Adrenal gland (tissue), 12 donors: ENCODE measurements around the gene COL1A2. TPM values are rescaled to one million over a fixed set of nuclear protein-coding genes. Genes with fewer than 3 reads are reported as not detected.

ENCODE experiments used
- DNase-seq, 7 donors: peaks; one replicate each; pipeline ENCODE4 v3.0.0-alpha.2; 2019 to 2020
- H3K27ac ChIP-seq, 5 donors: fragments of 200-600 bp; sonication (generic) in 4 of 5; 1 replicate in 3 of 5; 2 replicates in 2 of 5; pipeline versions ENCODE4 v1.5.1 to v1.8.0; 2016 to 2020; ENCODE audit warnings: mild to moderate bottlenecking in 1 of 5
- H3K27me3 ChIP-seq: fragments of 200-600 bp; 2 replicates; pipeline ENCODE4 v1.8.0; 2021
- H3K36me3 ChIP-seq, 2 donors: fragments of 200-600 bp; replicated peaks in 1 of 2; 1 replicate in 1 of 2; 2 replicates in 1 of 2; pipeline versions ENCODE4 v1.5.1 to v1.8.0; 2018 to 2022
- H3K4me1 ChIP-seq, 2 donors: fragments of 200-600 bp; replicated peaks in 1 of 2; 1 replicate in 1 of 2; 2 replicates in 1 of 2; pipeline versions ENCODE4 v1.5.1 to v1.8.0; 2018 to 2021
- H3K4me3 ChIP-seq, 4 donors: fragments of 200-600 bp; sonication (generic) in 3 of 4; one replicate each; pipeline ENCODE4 v1.5.1; 2016 to 2018
- H3K9me3 ChIP-seq, 3 donors: fragments of 200-600 bp; sonication (generic) in 1 of 3; replicated peaks in 1 of 3; 1 replicate in 2 of 3; 2 replicates in 1 of 3; pipeline versions ENCODE4 v1.5.1 to v1.8.0; 2016 to 2021
- CTCF ChIP-seq, 6 experiments: fragments of 450-650 bp in 4 of 6; fragments of 200-600 bp in 2 of 6; sonication (generic) in 1 of 6; IDR thresholded peaks; 1 replicate in 5 of 6; 2 replicates in 1 of 6; pipeline versions ENCODE4 v1.5.1 to v1.8.0; 2016 to 2021; ENCODE audit warnings: antibody characterized with exemption in 6 of 6, mild to moderate bottlenecking in 2 of 6, moderate library complexity in 1 of 6
- POLR2A ChIP-seq, 2 donors: fragments of 450-650 bp; IDR thresholded peaks; one replicate each; pipeline ENCODE4 v1.6.1; 2017; ENCODE audit warnings: antibody characterized with exemption in 2 of 2, mild to moderate bottlenecking in 2 of 2, moderate library complexity in 1 of 2
- WGBS, 4 donors: extraction: QIAGEN DNeasy Blood & Tissue Kit in 2 of 4; methylation state at CpG; one replicate each; pipeline versions ENCODE4 v1.1.5 to v1.1.7; 2013 to 2017; 5-methylcytosine and 5-hydroxymethylcytosine counted together
- intact Hi-C, 2 donors: fragments of 100-400 bp; cut with DNase I; formaldehyde crosslinking; loops; one replicate each; pipeline versions ENCODE4 v1.14.1 to v1.15.0; 2022 to 2023
- polyA plus RNA-seq, 3 donors: library from polyadenylated mRNA; stranded (reverse); fragments of 200-250 nt in 2 of 3; fragments of 350-450 nt in 1 of 3; fragmentation: Illumina TruSeq in 1 of 3; extraction: RNeasy Lipid Tissue Mini Kit (QIAGEN cat#74804) in 1 of 3; gene quantifications; one replicate each; pipeline ENCODE4 v1.2.3, GENCODE V29; 2013 to 2014
- total RNA-seq, 9 donors: library from RNA; depleted of rRNA in 4 of 9; stranded (reverse); fragments of >200 nt in 4 of 9; fragments of 120-200 nt in 1 of 9; fragmentation: NEBNext Ultra II Directional in 1 of 9; extraction: Animal tissue kit (Norgen Biotek cat#: 25700) in 1 of 9; gene quantifications; one replicate each; pipeline versions ENCODE4 v1.1.0 to v1.2.4, GENCODE V29; 2013 to 2023
- donor health status: healthy with polysubstance abuse.
- donor health status: Bipolar disorder and iron deficiency.
- donor health status: DM: yes; HTN: yes; CAD: no.
- donor health status: DM: no; HTN: no; CAD: no.
- donor health status: DM: no; HTN: no; CAD: no.
- donor health status: DM: yes; HTN: yes; CAD: no.

Gene COL1A2
- total and polyA plus RNA-seq, 12 donors, result 74.6 to 475 (median 182) TPM

GRCh38 chr7:94451187-94451586, 56.5 kb downstream of the COL1A2 start:
- no peaks in the 10 kb centered on the region for H3K9me3 ChIP-seq
- H3K27ac ChIP-seq, result no peak overlapping the region
- intact Hi-C loops, result no loop called here
- H3K36me3 ChIP-seq, result no peaks in the 10 kb centered on the region
- H3K4me1 ChIP-seq, result no peaks in the 10 kb centered on the region
- H3K4me3 ChIP-seq, result no peak overlapping the region
- DNase-seq, result no peak
- 74 to 84% (median 79%) methylated on average over 4 of the region's 4 CpGs for WGBS, 4 donors
- no peak for TF ChIP-seq CTCF (IDR thresholded peaks at IDR 0.05)
- TF ChIP-seq POLR2A (IDR thresholded peaks at IDR 0.05), result no peak
- H3K27me3 ChIP-seq, result no peaks in the 10 kb centered on the region

GRCh38 chr7:94452239-94452638, 57.5 kb downstream of the COL1A2 start:
- no peaks in the 10 kb centered on the region for H3K4me1 ChIP-seq
- intact Hi-C loops, result no loop called here
- no peaks in the 10 kb centered on the region for H3K36me3 ChIP-seq
- H3K4me3 ChIP-seq, result no peak overlapping the region
- no peaks in the 10 kb centered on the region for H3K9me3 ChIP-seq
- H3K27ac ChIP-seq, result no peak overlapping the region
- 66 to 72% (median 71%) methylated on average over 3 of the region's 3 CpGs for WGBS, 4 donors
- H3K27me3 ChIP-seq, result no peaks in the 10 kb centered on the region
- no peak for DNase-seq
- no peak for TF ChIP-seq CTCF (IDR thresholded peaks at IDR 0.05)
- TF ChIP-seq POLR2A (IDR thresholded peaks at IDR 0.05), result no peak

GRCh38 chr7:94453898-94454297, 59.2 kb downstream of the COL1A2 start:
- Histone ChIP-seq H3K4me1 (no peaks in the 10 kb centered on the region), H3K27me3 (no peaks in the 10 kb centered on the region), H3K27ac (no peak overlapping the region), H3K9me3 (no peaks in the 10 kb centered on the region), H3K4me3 (no peak overlapping the region), H3K36me3 (no peaks in the 10 kb centered on the region)
- intact Hi-C loops, result no loop called here
- TF ChIP-seq POLR2A (IDR thresholded peaks at IDR 0.05), result no peak
- TF ChIP-seq CTCF (IDR thresholded peaks at IDR 0.05), result no peak
- 75 to 83% (median 76%) methylated on average over 2 of the region's 2 CpGs for WGBS, 4 donors
- DNase-seq, result no peak

GRCh38 chr7:94458041-94458440, 63.3 kb downstream of the COL1A2 start:
- TF ChIP-seq POLR2A (IDR thresholded peaks at IDR 0.05), result no peak
- TF ChIP-seq CTCF (IDR thresholded peaks at IDR 0.05), result no peak
- Histone ChIP-seq H3K4me3 (no peak overlapping the region), H3K9me3 (no peaks in the 10 kb centered on the region), H3K27ac (no peak overlapping the region), H3K27me3 (no peaks in the 10 kb centered on the region), H3K4me1 (no peaks in the 10 kb centered on the region), H3K36me3 (no peaks in the 10 kb centered on the region)
- intact Hi-C loops, result no loop called here
- DNase-seq, result no peak
- 94 to 97% (median 95%) methylated on average over 4 of the region's 4 CpGs for WGBS, 4 donors
